Activated CD4-positive, alpha-beta T cell treated with anti-CD3 and anti-CD28 coated beads for 36 hours (primary cell): ENCODE measurements around the gene BRINP1. TPM values are rescaled to one million over a fixed set of nuclear protein-coding genes. Genes with fewer than 3 reads are reported as not detected.

Experiments used
- ATAC-seq: fragments of 200-7000 bp; cut with Tn5 transposase; one replicate; pipeline ENCODE4 v1.10.0; 2021; ENCODE audit warnings: mild to moderate bottlenecking, moderate library complexity
- CTCF ChIA-PET: fragments of 350-600 bp; sonication (Branson Sonifier 250); formaldehyde crosslinking; loops from one replicate; lab custom pipeline; 2021; ENCODE audit warnings: antibody characterized with exemption; lab: Charles Lee
- POLR2A ChIA-PET: fragments of 350-600 bp; sonication (Branson Sonifier 250); formaldehyde crosslinking; loops from one replicate; lab custom pipeline; 2021; ENCODE audit warnings: antibody characterized with exemption, inconsistent platforms; lab: Charles Lee
- DNase-seq: peaks from one replicate; pipeline ENCODE4 v3.0.0-alpha.2; 2020
- H3K27ac Mint-ChIP-seq: one replicate; pipeline ENCODE4 v1.8.0; 2021; ENCODE audit warnings: mixed read lengths
- H3K27me3 Mint-ChIP-seq: one replicate; pipeline ENCODE4 v1.8.0; 2021; ENCODE audit warnings: mixed read lengths
- H3K36me3 Mint-ChIP-seq: one replicate; pipeline ENCODE4 v1.8.0; 2021; ENCODE audit warnings: low read depth, mixed read lengths
- H3K4me1 Mint-ChIP-seq: one replicate; pipeline ENCODE4 v1.8.0; 2021; ENCODE audit warnings: mixed read lengths
- H3K4me3 Mint-ChIP-seq: one replicate; pipeline ENCODE4 v1.8.0; 2021; ENCODE audit warnings: mild to moderate bottlenecking, moderate library complexity, mixed read lengths
- H3K9me3 Mint-ChIP-seq: one replicate; pipeline ENCODE4 v1.8.0; 2021; ENCODE audit warnings: low read depth, mixed read lengths
- intact Hi-C, 2 experiments: fragments of 100-400 bp; cut with DNase I in 1 of 2; cut with micrococcal nuclease in 1 of 2; formaldehyde crosslinking; loops; one replicate each; pipeline versions ENCODE4 v1.14.2 to v1.15.1; 2022 to 2024; cut with DNase I, micrococcal nuclease
- total RNA-seq, 2 experiments: library from RNA; stranded (reverse); gene quantifications; one replicate each; pipeline ENCODE4 v1.2.3, GENCODE V29; 2021

BRINP1 gene
- total RNA-seq, 2 experiments from 2014 or later, result not detected

GRCh38 chr9:119337573-119337972, 31.7 kb downstream of the BRINP1 start:
- no peak overlapping the region for H3K27ac Mint-ChIP-seq
- no peaks in the 10 kb centered on the region for H3K4me1 Mint-ChIP-seq
- intact Hi-C loops, result no loop called here
- ChIA-PET CTCF (interaction anchor here (0.7 kb wide), 1 partner anchor 717 kb away, joined by 3 read pairs; no protein-coding TSS in a partner anchor), POLR2A (no interaction called here)
- ATAC-seq, result no peak
- H3K9me3 Mint-ChIP-seq, result peaks cover 5% of the 10 kb centered on the region
- no peaks in the 10 kb centered on the region for H3K36me3 Mint-ChIP-seq
- no peaks in the 10 kb centered on the region for H3K27me3 Mint-ChIP-seq
- H3K4me3 Mint-ChIP-seq, result no peak overlapping the region
- DNase-seq, result no peak

GRCh38 chr9:119334745-119335144, 34.5 kb downstream of the BRINP1 start:
- H3K36me3 Mint-ChIP-seq, result no peaks in the 10 kb centered on the region
- ChIA-PET POLR2A (no interaction called here), CTCF (no interaction called here)
- no peaks in the 10 kb centered on the region for H3K27me3 Mint-ChIP-seq
- DNase-seq, result no peak
- H3K9me3 Mint-ChIP-seq, result peaks cover 9% of the 10 kb centered on the region
- no peak for ATAC-seq
- intact Hi-C loops, result no loop called here
- H3K4me1 Mint-ChIP-seq, result no peaks in the 10 kb centered on the region
- no peak overlapping the region for H3K27ac Mint-ChIP-seq
- no peak overlapping the region for H3K4me3 Mint-ChIP-seq

GRCh38 chr9:119333507-119334229, 35.6 kb downstream of the BRINP1 start:
- ChIA-PET CTCF (no interaction called here), POLR2A (no interaction called here)
- Mint-ChIP-seq H3K9me3 (peaks cover 13% of the 10 kb centered on the region), H3K36me3 (no peaks in the 10 kb centered on the region), H3K27me3 (no peaks in the 10 kb centered on the region), H3K27ac (no peak overlapping the region), H3K4me3 (no peak overlapping the region), H3K4me1 (no peaks in the 10 kb centered on the region)
- DNase-seq (no peak), ATAC-seq (no peak)
- intact Hi-C loops, result no loop called here

GRCh38 chr9:119332522-119332921, 36.7 kb downstream of the BRINP1 start:
- Mint-ChIP-seq H3K4me1 (no peaks in the 10 kb centered on the region), H3K27ac (no peak overlapping the region), H3K9me3 (peaks cover 14% of the 10 kb centered on the region), H3K4me3 (no peak overlapping the region), H3K27me3 (no peaks in the 10 kb centered on the region), H3K36me3 (no peaks in the 10 kb centered on the region)
- ATAC-seq, result no peak
- CTCF ChIA-PET, result no interaction called here
- no peak for DNase-seq
- POLR2A ChIA-PET, result no interaction called here
- intact Hi-C loops, result no loop called here

- intact Hi-C loops, result no loop called here
- Mint-ChIP-seq H3K36me3 (no peaks in the 10 kb centered on the region), H3K9me3 (peaks cover 6% of the 10 kb centered on the region), H3K4me3 (no peak overlapping the region), H3K4me1 (no peaks in the 10 kb centered on the region), H3K27ac (no peak overlapping the region), H3K27me3 (no peaks in the 10 kb centered on the region)
- ChIA-PET CTCF (no interaction called here), POLR2A (no interaction called here)
- no peak for DNase-seq
- ATAC-seq, result no peak
These were observed 47.1 kb downstream of the BRINP1 start for GRCh38 chr9:119322184-119322583.

- no peaks in the 10 kb centered on the region for H3K36me3 Mint-ChIP-seq
- no peaks in the 10 kb centered on the region for H3K27me3 Mint-ChIP-seq
- H3K9me3 Mint-ChIP-seq, result peaks cover 6% of the 10 kb centered on the region
These were observed 50.9 kb downstream of the BRINP1 start for GRCh38 chr9:119318371-119318770.

GRCh38 chr9:119313846-119314245, 55.4 kb downstream of the BRINP1 start:
- intact Hi-C loops, result no loop called here
- Mint-ChIP-seq H3K27ac (no peak overlapping the region), H3K4me1 (no peaks in the 10 kb centered on the region), H3K4me3 (no peak overlapping the region), H3K9me3 (peaks cover 2% of the 10 kb centered on the region), H3K27me3 (no peaks in the 10 kb centered on the region), H3K36me3 (no peaks in the 10 kb centered on the region)
- ChIA-PET POLR2A (no interaction called here), CTCF (interaction anchor here (0.6 kb wide), 1 partner anchor 1527 kb away, joined by 3 read pairs; no protein-coding TSS in a partner anchor)
- no peak for ATAC-seq
- DNase-seq, result no peak

More at GRCh38 chr9:119318371-119318770, 50.9 kb downstream of the BRINP1 start:
- intact Hi-C loops, result no loop called here
- ATAC-seq (no peak), DNase-seq (no peak)
- no peak overlapping the region for H3K4me3 Mint-ChIP-seq
- ChIA-PET CTCF (interaction anchor here (1.0 kb wide), 1 partner anchor 12 kb away, joined by 3 read pairs; no protein-coding TSS in a partner anchor), POLR2A (no interaction called here)
- no peaks in the 10 kb centered on the region for H3K4me1 Mint-ChIP-seq
- H3K27ac Mint-ChIP-seq, result no peak overlapping the region

- CTCF ChIA-PET, result no interaction called here
- POLR2A ChIA-PET, result no interaction called here
- Mint-ChIP-seq H3K36me3 (no peaks in the 10 kb centered on the region), H3K27me3 (no peaks in the 10 kb centered on the region), H3K4me1 (no peaks in the 10 kb centered on the region), H3K4me3 (no peak overlapping the region), H3K27ac (no peak overlapping the region), H3K9me3 (no peaks in the 10 kb centered on the region)
- DNase-seq (no peak), ATAC-seq (no peak)
- intact Hi-C loops, result no loop called here
These were observed 58.5 kb downstream of the BRINP1 start for GRCh38 chr9:119310741-119311140.

GRCh38 chr9:119307471-119307870, 61.8 kb downstream of the BRINP1 start:
- ChIA-PET CTCF (no interaction called here), POLR2A (no interaction called here)
- no peaks in the 10 kb centered on the region for H3K36me3 Mint-ChIP-seq
- no peak overlapping the region for H3K4me3 Mint-ChIP-seq
- DNase-seq (no peak), ATAC-seq (no peak)
- H3K27me3 Mint-ChIP-seq, result no peaks in the 10 kb centered on the region
- no peak overlapping the region for H3K27ac Mint-ChIP-seq
- H3K4me1 Mint-ChIP-seq, result no peaks in the 10 kb centered on the region
- intact Hi-C loops, result no loop called here
- H3K9me3 Mint-ChIP-seq, result no peaks in the 10 kb centered on the region

GRCh38 chr9:119304555-119304954, 64.7 kb downstream of the BRINP1 start:
- DNase-seq, result no peak

GRCh38 chr9:119302988-119303698, 66.1 kb downstream of the BRINP1 start:
- no peaks in the 10 kb centered on the region for H3K27me3 Mint-ChIP-seq

More at GRCh38 chr9:119304555-119304954, 64.7 kb downstream of the BRINP1 start:
- no peaks in the 10 kb centered on the region for H3K9me3 Mint-ChIP-seq
- no peak for ATAC-seq
- no peaks in the 10 kb centered on the region for H3K36me3 Mint-ChIP-seq
- no peak overlapping the region for H3K27ac Mint-ChIP-seq
- H3K4me1 Mint-ChIP-seq, result no peaks in the 10 kb centered on the region
- ChIA-PET CTCF (no interaction called here), POLR2A (no interaction called here)
- no peak overlapping the region for H3K4me3 Mint-ChIP-seq
- H3K27me3 Mint-ChIP-seq, result no peaks in the 10 kb centered on the region
- intact Hi-C loops, result no loop called here

More at GRCh38 chr9:119302988-119303698, 66.1 kb downstream of the BRINP1 start:
- H3K4me3 Mint-ChIP-seq, result no peak overlapping the region
- no peaks in the 10 kb centered on the region for H3K36me3 Mint-ChIP-seq
- no peak overlapping the region for H3K27ac Mint-ChIP-seq
- ChIA-PET POLR2A (no interaction called here), CTCF (no interaction called here)
- DNase-seq, result no peak
- no peaks in the 10 kb centered on the region for H3K9me3 Mint-ChIP-seq
- no peak for ATAC-seq
- intact Hi-C loops, result no loop called here
- H3K4me1 Mint-ChIP-seq, result no peaks in the 10 kb centered on the region
